Thoracic aorta (tissue), 2 donors: ENCODE results near the gene GBF1. TPM values are rescaled to one million over a fixed set of nuclear protein-coding genes. Genes with fewer than 3 reads are reported as not detected.

Experiments
- ATAC-seq: fragments of 150-250 bp; one replicate; pipeline ENCODE4 v1.8.0; 2017; ENCODE audit warnings: low read depth; ENCODE audit not compliant: insufficient number of reproducible peaks, low FRiP score
- DNase-seq: peaks from one replicate; pipeline ENCODE4 v3.0.0-alpha.2; 2020; ENCODE audit warnings: low spot score
- H3K27ac ChIP-seq, 2 donors: fragments of 200-600 bp; sonication (generic); 1 replicate in 1 of 2; 2 replicates in 1 of 2; pipeline ENCODE4 v1.5.1; 2016; ENCODE audit warnings: mild to moderate bottlenecking in 2 of 2, moderate library complexity in 2 of 2
- H3K27me3 ChIP-seq: fragments of 200-600 bp; sonication (generic); replicated peaks from 2 replicates; pipeline ENCODE4 v1.6.0; 2016; ENCODE audit warnings: mild to moderate bottlenecking; ENCODE audit not compliant: insufficient read depth
- H3K36me3 ChIP-seq: fragments of 200-600 bp; sonication (generic); one replicate; pipeline ENCODE4 v1.5.1; 2016
- H3K4me1 ChIP-seq, 2 donors: fragments of 200-600 bp; sonication (generic); 1 replicate in 1 of 2; 2 replicates in 1 of 2; pipeline versions ENCODE4 v1.5.1 to v1.6.0; 2016; ENCODE audit warnings: low read depth in 2 of 2, mild to moderate bottlenecking in 1 of 2; ENCODE audit not compliant: control insufficient read depth in 1 of 2
- H3K4me3 ChIP-seq: fragments of 200-600 bp; sonication (generic); 2 replicates; pipeline ENCODE4 v1.5.1; 2016; ENCODE audit warnings: mild to moderate bottlenecking
- H3K9me3 ChIP-seq: fragments of 200-600 bp; sonication (generic); 2 replicates; pipeline ENCODE4 v1.5.1; 2016
- total RNA-seq, 2 donors: library from RNA; depleted of rRNA; stranded (reverse); fragments of >200 nt; gene quantifications; one replicate each; pipeline versions ENCODE4 v1.1.0 to v1.2.3, GENCODE V29; 2016
- TF ChIP-seq, protein P1 (sequence below): fragments of 200-600 bp; sonication (generic); IDR thresholded peaks from one replicate; pipeline ENCODE4 v1.5.1; 2019; ENCODE audit warnings: antibody characterized with exemption

Gene GBF1
- total RNA-seq, 2 donors from 2014 or later: 38.1 to 44.9 TPM

DNA sequence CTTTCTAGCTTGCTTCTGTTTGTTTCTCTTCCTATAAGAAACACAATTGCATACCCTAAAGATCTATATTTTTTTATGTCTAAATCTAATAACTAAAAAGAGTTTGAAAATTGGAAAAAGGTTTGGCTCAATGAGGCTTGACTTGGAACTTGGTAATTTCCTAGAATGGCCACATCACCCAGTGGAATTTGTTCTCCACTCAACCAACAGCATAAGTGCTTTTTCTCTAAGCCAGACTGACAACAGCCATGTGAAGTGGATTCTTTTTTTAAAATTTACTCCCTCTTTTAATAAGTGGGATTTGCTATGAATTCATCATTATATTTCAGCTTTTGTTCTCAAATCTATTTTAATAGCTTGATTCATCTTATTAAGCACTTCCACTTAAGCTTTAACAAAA, 33.8 kb downstream of the GBF1 start:
- Histone ChIP-seq H3K9me3 (no peaks in the 10 kb centered on the region), H3K27ac (no peak overlapping the region), H3K4me1 (peaks cover 19 to 22% of the 10 kb centered on the region in 2 donors), H3K36me3 (no peaks in the 10 kb centered on the region), H3K27me3 (no peaks in the 10 kb centered on the region), H3K4me3 (no peak overlapping the region)
- no peak for DNase-seq
- no peak for ATAC-seq
- TF ChIP-seq, protein P1, sequence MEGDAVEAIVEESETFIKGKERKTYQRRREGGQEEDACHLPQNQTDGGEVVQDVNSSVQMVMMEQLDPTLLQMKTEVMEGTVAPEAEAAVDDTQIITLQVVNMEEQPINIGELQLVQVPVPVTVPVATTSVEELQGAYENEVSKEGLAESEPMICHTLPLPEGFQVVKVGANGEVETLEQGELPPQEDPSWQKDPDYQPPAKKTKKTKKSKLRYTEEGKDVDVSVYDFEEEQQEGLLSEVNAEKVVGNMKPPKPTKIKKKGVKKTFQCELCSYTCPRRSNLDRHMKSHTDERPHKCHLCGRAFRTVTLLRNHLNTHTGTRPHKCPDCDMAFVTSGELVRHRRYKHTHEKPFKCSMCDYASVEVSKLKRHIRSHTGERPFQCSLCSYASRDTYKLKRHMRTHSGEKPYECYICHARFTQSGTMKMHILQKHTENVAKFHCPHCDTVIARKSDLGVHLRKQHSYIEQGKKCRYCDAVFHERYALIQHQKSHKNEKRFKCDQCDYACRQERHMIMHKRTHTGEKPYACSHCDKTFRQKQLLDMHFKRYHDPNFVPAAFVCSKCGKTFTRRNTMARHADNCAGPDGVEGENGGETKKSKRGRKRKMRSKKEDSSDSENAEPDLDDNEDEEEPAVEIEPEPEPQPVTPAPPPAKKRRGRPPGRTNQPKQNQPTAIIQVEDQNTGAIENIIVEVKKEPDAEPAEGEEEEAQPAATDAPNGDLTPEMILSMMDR: no peak

DNA sequence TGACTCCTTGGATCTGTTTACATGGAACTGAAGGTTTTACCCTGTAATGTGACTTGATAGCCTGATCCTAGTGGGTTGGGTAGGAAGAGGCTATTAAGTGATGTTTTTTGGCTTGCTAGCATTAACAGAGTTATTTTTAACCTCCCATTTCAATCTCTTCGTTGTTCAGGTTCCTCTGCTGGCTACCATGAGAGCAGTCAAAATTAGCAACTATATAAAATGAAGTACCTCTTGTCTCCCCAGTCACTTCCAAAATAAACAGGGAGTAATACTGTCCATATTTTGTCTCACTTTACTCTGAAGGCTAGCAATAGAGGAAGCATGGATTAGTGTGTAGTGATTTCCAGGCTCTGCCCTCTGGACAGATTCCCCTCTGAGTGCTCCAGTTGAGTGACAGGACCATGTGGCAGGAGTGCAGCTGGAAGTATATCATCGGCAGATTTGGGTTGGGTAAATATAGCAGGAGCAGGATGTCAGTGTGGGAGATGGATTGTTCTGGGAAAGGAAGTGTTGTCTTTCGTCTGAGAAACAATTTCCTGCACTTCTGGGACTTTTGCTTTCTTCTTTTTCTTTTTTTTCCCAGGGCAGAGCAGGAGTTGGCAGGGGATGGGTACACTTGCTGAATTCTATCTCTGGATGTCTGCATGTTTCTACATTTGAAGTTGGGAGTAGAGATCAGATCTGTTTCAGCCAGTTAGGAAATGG, 35.2 kb downstream of the GBF1 start:
- Histone ChIP-seq H3K9me3 (no peaks in the 10 kb centered on the region), H3K36me3 (no peaks in the 10 kb centered on the region), H3K4me1 (peaks cover 14 to 19% of the 10 kb centered on the region in 2 donors), H3K27ac (peak overlapping the region; percentile 37 to 51), H3K27me3 (no peaks in the 10 kb centered on the region), H3K4me3 (peak overlapping the region; percentile 39)
- TF ChIP-seq, protein P1: no peak
- no peak for ATAC-seq
- DNase-seq: no peak

DNA sequence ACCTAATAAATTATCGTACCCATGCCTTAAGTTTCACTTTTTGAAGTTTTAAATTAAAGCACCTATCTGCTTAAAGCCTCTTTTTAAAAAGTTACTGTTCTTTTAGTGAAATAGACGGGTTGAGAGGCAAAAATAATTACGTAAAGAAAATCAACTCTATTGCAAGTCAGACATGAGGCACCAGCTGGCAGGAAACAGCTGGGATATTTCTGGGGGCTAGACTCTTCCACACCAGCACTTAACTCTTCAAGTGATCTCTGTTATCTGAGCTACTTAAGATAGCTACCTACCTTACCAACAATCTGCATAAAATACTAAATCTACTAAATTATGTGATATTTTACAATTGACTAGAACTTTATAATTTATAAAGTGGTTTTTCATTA, 35.8 kb downstream of the GBF1 start:
- Histone ChIP-seq H3K4me1 (peaks cover 18 to 19% of the 10 kb centered on the region in 2 donors), H3K4me3 (peak overlapping the region; percentile 39), H3K27me3 (no peaks in the 10 kb centered on the region), H3K36me3 (no peaks in the 10 kb centered on the region), H3K27ac (peak overlapping the region in 1 of 2 donors; percentile 51), H3K9me3 (no peaks in the 10 kb centered on the region)
- ATAC-seq (no peak), DNase-seq (no peak)
- TF ChIP-seq, protein P1: no peak

DNA sequence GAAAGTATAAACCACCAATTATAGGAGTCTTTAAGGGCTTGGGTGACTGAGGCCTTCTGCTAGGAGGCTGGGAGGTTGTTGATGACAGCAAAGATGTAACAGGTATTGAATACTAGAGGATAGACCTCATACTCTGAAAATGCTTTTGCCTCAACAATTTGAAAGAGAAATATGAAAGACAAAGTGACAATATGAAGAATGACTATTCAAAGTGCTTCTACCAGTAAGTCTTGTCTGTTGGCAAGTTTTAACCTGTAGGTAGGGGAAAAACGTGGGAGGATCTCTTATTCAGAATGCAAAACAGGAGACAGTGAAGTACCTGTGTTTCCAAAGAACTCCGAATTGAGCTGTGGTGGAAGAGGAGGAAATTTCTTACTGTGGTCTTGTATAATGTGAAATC, 38.2 kb downstream of the GBF1 start:
- ATAC-seq (no peak), DNase-seq (no peak)
- Histone ChIP-seq H3K36me3 (no peaks in the 10 kb centered on the region), H3K9me3 (no peaks in the 10 kb centered on the region), H3K27ac (no peak overlapping the region), H3K4me3 (no peak overlapping the region), H3K27me3 (no peaks in the 10 kb centered on the region), H3K4me1 (peaks cover 19 to 20% of the 10 kb centered on the region in 2 donors)
- TF ChIP-seq, protein P1: no peak

GRCh38 chr10:102283890-102284289, 38.6 kb downstream of the GBF1 start:
- TF ChIP-seq, protein P1: no peak
- no peak for DNase-seq
- no peaks in the 10 kb centered on the region for H3K27me3 ChIP-seq

More at GRCh38 chr10:102283890-102284289, 38.6 kb downstream of the GBF1 start:
- no peak for ATAC-seq
- Histone ChIP-seq H3K27ac (no peak overlapping the region), H3K4me3 (no peak overlapping the region), H3K9me3 (no peaks in the 10 kb centered on the region), H3K4me1 (peaks cover 18 to 20% of the 10 kb centered on the region in 2 donors), H3K36me3 (no peaks in the 10 kb centered on the region)
